Measurements from ENCODE around the gene DUS3L. TPM values are rescaled to one million over a fixed set of nuclear protein-coding genes. Genes with fewer than 3 reads are reported as not detected.

Gene DUS3L
- total RNA-seq, 1 experiment from 2014 or later: 39.3 TPM

GRCh38 chr19:5803752-5804515 lies 13.0 kb upstream of the DUS3L start (continued):
- peak; percentile 38; the same call in 1 of the 2 replicates for TF ChIP-seq NFYB (CRISPR knock-in tag; conservative IDR thresholded peaks at IDR 0.05; ENCODE audit: low read depth)
- TF ChIP-seq, protein P1, sequence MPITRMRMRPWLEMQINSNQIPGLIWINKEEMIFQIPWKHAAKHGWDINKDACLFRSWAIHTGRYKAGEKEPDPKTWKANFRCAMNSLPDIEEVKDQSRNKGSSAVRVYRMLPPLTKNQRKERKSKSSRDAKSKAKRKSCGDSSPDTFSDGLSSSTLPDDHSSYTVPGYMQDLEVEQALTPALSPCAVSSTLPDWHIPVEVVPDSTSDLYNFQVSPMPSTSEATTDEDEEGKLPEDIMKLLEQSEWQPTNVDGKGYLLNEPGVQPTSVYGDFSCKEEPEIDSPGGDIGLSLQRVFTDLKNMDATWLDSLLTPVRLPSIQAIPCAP (CRISPR knock-in tag; IDR thresholded peaks at IDR 0.05): peak; percentile 12; the same call in 1 of the 2 replicates
- peak; percentile 92 for TF ChIP-seq SP1 (CRISPR knock-in tag; conservative IDR thresholded peaks at IDR 0.05)
- TF ChIP-seq, protein P2, sequence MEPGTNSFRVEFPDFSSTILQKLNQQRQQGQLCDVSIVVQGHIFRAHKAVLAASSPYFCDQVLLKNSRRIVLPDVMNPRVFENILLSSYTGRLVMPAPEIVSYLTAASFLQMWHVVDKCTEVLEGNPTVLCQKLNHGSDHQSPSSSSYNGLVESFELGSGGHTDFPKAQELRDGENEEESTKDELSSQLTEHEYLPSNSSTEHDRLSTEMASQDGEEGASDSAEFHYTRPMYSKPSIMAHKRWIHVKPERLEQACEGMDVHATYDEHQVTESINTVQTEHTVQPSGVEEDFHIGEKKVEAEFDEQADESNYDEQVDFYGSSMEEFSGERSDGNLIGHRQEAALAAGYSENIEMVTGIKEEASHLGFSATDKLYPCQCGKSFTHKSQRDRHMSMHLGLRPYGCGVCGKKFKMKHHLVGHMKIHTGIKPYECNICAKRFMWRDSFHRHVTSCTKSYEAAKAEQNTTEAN (CRISPR knock-in tag; IDR thresholded peaks at IDR 0.05): peak; percentile 95
- peak; percentile 88; the same call in 1 of the 2 replicates for TF ChIP-seq ARID4B (CRISPR knock-in tag; IDR thresholded peaks at IDR 0.05; ENCODE audit: borderline replicate concordance)
- 0 out of 2 replicates have a peak, but pooled peaks have one; percentile 36 for TF ChIP-seq ATF1 (CRISPR knock-in tag; IDR thresholded peaks at IDR 0.05)
- TF ChIP-seq, protein P3, sequence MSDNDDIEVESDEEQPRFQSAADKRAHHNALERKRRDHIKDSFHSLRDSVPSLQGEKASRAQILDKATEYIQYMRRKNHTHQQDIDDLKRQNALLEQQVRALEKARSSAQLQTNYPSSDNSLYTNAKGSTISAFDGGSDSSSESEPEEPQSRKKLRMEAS (CRISPR knock-in tag; IDR thresholded peaks at IDR 0.05): peak; percentile 98
- no peak for TF ChIP-seq ZNF219 (CRISPR knock-in tag; IDR thresholded peaks at IDR 0.05; ENCODE audit: borderline replicate concordance)
- peak; percentile 82 for TF ChIP-seq ETV6 (CRISPR knock-in tag; IDR thresholded peaks at IDR 0.05)
- peak; percentile 57; the same call in 1 of the 2 replicates for TF ChIP-seq ELF4 (CRISPR knock-in tag; IDR thresholded peaks at IDR 0.05; ENCODE audit: low read depth)
- TF ChIP-seq, protein P4, sequence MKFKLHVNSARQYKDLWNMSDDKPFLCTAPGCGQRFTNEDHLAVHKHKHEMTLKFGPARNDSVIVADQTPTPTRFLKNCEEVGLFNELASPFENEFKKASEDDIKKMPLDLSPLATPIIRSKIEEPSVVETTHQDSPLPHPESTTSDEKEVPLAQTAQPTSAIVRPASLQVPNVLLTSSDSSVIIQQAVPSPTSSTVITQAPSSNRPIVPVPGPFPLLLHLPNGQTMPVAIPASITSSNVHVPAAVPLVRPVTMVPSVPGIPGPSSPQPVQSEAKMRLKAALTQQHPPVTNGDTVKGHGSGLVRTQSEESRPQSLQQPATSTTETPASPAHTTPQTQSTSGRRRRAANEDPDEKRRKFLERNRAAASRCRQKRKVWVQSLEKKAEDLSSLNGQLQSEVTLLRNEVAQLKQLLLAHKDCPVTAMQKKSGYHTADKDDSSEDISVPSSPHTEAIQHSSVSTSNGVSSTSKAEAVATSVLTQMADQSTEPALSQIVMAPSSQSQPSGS (CRISPR knock-in tag; IDR thresholded peaks at IDR 0.05; ENCODE audit: borderline replicate concordance, low read depth): peak; percentile 86; the same call in 1 of the 2 replicates
- no peak; the same call in 1 of the 2 replicates for TF ChIP-seq FOXK1 (CRISPR knock-in tag; IDR thresholded peaks at IDR 0.05)
- 0 out of 2 replicates have a peak, but pooled peaks have one; percentile 39 for TF ChIP-seq ATF3 (CRISPR knock-in tag; conservative IDR thresholded peaks at IDR 0.05)
- peak; percentile 84 for TF ChIP-seq ZNF232 (CRISPR knock-in tag; IDR thresholded peaks at IDR 0.05)
- TF ChIP-seq NR3C1 (CRISPR knock-in tag; conservative IDR thresholded peaks at IDR 0.05; ENCODE audit: low read depth): no peak
- no peak for TF ChIP-seq ZNF671 (CRISPR knock-in tag; IDR thresholded peaks at IDR 0.05)
- TF ChIP-seq ZNF317 (CRISPR knock-in tag; IDR thresholded peaks at IDR 0.05; ENCODE audit: borderline replicate concordance, low read depth): peak; percentile 60; the same call in 1 of the 2 replicates
- TF ChIP-seq, protein P5, sequence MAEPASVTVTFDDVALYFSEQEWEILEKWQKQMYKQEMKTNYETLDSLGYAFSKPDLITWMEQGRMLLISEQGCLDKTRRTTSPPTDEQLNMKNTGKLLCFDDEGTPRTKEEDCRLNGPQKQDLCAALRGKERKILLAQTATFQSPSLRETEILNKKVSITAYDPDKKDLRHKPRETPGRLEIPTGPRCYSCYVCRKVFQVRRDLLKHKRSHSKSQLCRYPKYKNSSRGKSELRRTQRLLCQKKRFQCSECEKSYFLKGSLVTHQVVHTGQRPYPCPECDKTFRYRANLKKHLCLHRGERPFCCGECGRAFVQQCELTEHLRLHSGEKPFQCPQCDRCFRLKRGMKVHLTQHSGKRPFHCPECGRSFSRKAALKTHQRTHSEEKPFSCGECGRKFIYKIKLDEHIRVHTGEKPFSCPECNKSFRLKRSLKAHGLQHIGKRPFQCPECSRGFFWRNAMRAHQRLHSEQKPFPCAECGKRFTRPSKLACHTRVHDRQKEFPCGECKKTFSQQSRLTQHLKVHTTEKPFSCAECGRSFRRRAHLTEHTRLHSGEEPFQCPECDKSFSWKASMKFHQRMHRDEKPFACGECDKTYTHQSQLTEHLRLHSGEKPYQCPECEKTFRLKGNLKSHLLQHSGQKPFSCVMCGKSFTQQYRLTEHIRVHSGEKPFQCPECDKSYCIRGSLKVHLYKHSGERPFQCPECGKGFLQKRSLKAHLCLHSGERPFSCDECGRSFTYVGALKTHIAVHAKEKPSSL (CRISPR knock-in tag; conservative IDR thresholded peaks at IDR 0.05): no peak
- TF ChIP-seq, protein P6, sequence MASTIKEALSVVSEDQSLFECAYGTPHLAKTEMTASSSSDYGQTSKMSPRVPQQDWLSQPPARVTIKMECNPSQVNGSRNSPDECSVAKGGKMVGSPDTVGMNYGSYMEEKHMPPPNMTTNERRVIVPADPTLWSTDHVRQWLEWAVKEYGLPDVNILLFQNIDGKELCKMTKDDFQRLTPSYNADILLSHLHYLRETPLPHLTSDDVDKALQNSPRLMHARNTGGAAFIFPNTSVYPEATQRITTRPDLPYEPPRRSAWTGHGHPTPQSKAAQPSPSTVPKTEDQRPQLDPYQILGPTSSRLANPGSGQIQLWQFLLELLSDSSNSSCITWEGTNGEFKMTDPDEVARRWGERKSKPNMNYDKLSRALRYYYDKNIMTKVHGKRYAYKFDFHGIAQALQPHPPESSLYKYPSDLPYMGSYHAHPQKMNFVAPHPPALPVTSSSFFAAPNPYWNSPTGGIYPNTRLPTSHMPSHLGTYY (CRISPR knock-in tag; IDR thresholded peaks at IDR 0.05): no peak
- TF ChIP-seq ZNF416 (CRISPR knock-in tag; IDR thresholded peaks at IDR 0.05): no peak
- no peak; the same call in none of the 2 replicates for TF ChIP-seq TCF7 (CRISPR knock-in tag; IDR thresholded peaks at IDR 0.05; ENCODE audit: low read depth)
- TF ChIP-seq ZNF263 (CRISPR knock-in tag; IDR thresholded peaks at IDR 0.05; ENCODE audit: low read depth): peak; percentile 73; the same call in 1 of the 2 replicates
- TF ChIP-seq NR1H2 (CRISPR knock-in tag; IDR thresholded peaks at IDR 0.05): peak; percentile 78
- TF ChIP-seq GTF2I (CRISPR knock-in tag; conservative IDR thresholded peaks at IDR 0.05): no peak
- no peak for TF ChIP-seq CREB1 (CRISPR knock-in tag; IDR thresholded peaks at IDR 0.05)

All from WTC11 (cell line).